GM20000 (cell line): Measurements from ENCODE around the gene XRN2.

Source experiments
- DNase-seq: peaks from one replicate; pipeline ENCODE4 v3.0.0; 2012; ENCODE audit warnings: low spot score
- CTCF ChIP-seq: IDR thresholded peaks from 2 replicates; pipeline ENCODE4 v1.5.1; 2012; ENCODE audit warnings: mild to moderate bottlenecking, control low read depth; ENCODE audit errors: extremely low read depth, missing control alignments

XRN2 gene

DNA sequence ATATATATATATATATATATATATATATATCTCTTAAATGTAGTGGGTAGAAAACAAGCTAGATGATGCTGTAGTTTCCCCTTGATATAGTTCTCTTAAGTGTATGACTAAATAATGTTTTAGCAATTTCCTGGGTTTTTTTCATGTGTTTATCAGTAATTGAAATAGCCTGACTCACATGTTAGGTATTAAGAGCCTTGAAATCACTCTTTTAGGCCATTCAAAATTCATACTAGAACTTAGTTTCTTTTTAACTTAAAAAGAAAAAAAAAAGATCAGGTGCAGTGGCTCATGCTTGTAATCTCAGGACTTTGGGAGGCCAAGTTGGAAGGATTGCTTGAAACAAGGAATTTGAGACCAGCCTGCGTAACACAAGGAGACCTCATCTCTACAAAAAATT, 50.1 kb downstream of the XRN2 start:
- no peak for TF ChIP-seq CTCF
- no peak for DNase-seq

DNA sequence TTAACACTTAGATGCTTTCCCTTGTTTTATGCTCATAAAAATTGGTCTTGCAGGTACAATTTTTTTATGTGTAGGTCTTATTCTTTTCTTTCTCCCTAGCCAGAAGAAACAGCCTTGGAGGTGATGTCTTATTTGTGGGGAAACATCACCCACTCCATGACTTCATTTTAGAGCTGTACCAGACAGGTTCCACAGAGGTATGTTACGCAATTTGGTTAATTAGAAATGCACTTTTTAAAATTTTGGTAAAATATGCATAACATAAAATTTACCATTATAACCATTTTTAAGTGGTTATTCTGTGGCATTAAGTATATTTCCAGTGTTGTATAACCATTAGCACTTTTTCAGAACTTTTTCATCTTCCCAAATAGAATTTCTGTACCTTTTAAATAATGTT, 52.9 kb downstream of the XRN2 start:
- DNase-seq, result no peak
- TF ChIP-seq CTCF, result no peak

DNA sequence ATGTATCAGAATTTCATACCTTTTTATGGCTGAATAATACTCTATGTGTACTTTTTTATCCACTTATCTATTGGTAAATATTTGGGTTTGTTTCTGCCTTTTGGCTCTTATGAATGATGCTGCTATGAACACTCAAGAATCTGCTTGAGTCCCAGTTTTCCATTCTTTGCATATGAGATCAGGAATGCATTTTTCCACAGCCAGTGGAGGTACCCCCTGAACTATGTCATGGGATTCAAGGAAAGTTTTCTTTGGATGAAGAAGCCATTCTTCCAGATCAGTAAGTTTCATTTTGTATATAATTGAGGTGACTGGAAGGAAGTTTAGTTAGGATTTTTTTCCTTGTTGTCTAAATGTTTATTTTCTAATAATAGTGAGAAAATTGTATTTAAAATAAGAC, 53.3 kb downstream of the XRN2 start:
- TF ChIP-seq CTCF, result no peak
- no peak for DNase-seq

DNA sequence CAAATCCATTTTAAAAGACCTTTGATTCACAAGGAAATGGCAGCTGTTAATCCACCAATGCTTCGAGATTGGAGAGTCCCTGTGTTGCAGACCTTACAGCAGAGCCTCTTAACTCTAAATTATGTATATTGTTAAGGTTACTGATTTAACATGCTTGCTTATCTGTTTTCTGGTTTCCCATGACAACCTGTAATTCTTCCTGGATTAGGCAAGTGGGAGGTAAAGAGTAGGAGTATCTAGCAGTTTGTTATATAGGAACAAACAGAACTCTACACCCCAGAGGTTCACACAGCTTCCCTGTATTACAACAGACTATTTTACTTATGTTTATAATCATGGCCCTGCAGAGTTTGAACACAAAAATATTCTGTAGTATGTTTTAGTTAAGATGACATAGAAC, 54.7 kb downstream of the XRN2 start:
- no peak for DNase-seq
- TF ChIP-seq CTCF, result no peak

GRCh38 chr20:21358737-21359136, 55.6 kb downstream of the XRN2 start:
- TF ChIP-seq CTCF, result no peak
- DNase-seq, result no peak

DNA sequence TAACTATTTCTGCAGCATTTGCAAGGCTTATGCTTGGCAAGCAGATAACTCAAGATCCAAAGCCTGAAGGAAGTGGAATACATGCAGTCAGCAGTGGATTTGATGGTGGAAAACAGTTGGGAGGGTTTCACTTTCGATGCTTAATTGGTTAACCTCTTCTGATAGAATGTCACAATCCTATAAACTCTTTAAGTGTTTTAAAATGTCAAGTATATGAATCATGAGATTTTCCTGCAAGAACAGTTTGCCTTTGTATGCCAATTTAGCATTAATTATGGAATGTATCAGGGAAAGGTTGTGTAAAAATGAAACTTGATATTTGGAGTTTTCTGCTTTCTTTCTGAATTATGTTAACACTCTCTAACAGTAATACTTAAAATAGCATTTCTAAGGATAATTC, 57.6 kb downstream of the XRN2 start:
- no peak for DNase-seq

DNA sequence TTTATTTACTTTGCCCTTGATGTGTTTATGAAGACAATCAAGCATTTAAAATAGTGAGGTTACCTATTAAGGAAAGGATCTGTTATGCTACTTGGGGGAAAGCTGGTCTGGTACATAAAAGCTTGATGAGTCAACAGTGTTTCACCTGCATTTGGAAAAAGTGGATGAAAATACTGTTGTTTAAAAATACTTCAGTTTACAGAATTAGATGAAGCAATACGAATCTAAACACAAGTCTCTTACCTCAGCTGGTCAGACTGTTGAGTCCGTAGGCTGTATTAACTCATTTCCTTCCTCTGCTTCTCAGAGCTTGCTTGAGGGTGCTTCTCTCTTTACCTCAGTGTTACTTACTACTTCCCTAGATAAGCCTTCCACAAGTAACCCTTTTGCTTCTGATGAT, 58.1 kb downstream of the XRN2 start:
- TF ChIP-seq CTCF, result no peak
- DNase-seq, result no peak

More for the DNA sequence above, 57.6 kb downstream of the XRN2 start:
- no peak for TF ChIP-seq CTCF
